ENCODE results near the gene GNA15.

The GNA15 gene

DNA sequence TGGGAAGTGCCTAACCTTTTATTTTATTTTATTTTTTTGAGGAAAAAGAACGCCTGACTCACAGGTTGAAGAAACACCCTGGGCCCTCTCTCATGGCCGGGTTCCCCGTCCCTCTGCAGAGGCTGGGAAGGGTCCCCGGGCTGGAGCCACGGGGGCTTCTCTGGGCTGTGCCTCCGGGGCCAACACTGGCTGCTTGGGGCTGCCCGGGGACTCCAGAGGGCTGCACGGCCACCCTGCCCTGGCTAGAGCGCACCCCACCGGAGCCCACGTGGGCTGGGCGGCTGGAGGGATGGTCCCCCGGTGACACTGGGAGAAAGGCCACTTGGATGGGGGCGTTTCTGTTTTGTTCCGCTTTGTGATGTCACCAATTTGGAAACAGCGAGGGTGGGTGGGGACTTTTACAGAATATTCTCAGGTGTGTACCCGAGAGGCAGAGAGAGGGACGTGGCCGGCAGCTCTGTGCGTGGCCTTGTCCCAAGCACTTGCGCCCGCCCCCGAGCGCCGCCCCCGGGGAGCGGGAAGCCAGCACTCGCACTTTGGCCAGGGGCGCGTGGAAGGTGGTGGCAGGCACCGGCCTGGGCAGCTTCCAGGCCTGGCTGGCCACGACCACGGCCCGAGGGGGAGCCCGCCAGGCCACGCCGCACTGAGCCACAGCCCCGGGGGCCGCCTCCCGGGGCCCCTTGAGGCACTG, 13.9 kb upstream of the GNA15 start:
- no peak for DNase-seq

GRCh38 chr19:3122512-3122870, 13.3 kb upstream of the GNA15 start:
- DNase-seq, result no peak

GRCh38 chr19:3123088-3123721, 12.6 kb upstream of the GNA15 start:
- no peak for DNase-seq

GRCh38 chr19:3123956-3124355, 11.9 kb upstream of the GNA15 start:
- DNase-seq, result no peak

GRCh38 chr19:3124630-3125029, 11.2 kb upstream of the GNA15 start:
- DNase-seq, result no peak

GRCh38 chr19:3125900-3126524, 9.8 kb upstream of the GNA15 start:
- no peak for DNase-seq

- peak in 1 of 2 experiments; percentile 53 for DNase-seq
These were observed 6.7 kb upstream of the GNA15 start for GRCh38 chr19:3129112-3129511.

GRCh38 chr19:3131168-3131567, 4.7 kb upstream of the GNA15 start:
- no peak for DNase-seq

DNA sequence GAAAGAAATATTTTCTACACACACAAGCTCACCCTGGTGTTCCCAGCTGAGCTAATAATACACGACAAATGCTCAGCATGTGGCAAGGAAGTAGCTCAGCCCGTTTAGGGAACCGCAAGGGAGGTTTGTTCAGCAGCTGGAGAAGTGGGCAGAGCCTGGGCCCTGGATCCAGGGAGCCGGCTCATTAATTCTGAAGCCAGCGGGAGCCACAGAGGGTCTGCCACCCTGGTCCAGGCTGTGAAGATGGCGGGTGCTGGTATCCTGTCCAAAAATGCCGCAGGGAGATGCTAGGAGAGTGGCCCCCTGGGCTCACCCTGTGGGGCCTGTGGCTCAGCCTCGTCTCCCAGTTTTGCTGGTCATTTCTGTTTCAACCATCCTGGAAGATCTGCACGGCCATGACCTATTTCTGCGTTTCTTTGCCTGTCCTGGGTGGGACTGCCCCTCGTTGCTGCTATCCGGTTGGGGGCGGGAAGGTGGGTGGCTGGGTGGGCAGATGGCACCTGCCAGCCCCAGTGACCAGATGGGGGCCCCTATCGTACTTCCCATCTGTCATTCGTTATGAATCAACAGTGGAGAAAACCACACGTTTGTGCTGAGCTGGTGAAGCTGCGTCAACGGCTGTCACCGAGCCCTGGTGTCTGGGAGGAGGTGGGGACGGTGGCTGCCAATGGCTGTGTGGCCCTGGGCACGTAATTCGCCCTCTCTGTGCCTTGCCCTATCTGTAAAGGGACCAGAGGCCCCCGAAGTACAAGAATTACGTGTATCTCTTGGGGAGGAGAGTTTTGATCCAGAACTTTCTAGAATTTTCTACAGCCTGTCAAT, 2.7 kb upstream of the GNA15 start:
- DNase-seq, result no peak

GRCh38 chr19:3133793-3134116, 2.1 kb upstream of the GNA15 start:
- no peak for DNase-seq

DNA sequence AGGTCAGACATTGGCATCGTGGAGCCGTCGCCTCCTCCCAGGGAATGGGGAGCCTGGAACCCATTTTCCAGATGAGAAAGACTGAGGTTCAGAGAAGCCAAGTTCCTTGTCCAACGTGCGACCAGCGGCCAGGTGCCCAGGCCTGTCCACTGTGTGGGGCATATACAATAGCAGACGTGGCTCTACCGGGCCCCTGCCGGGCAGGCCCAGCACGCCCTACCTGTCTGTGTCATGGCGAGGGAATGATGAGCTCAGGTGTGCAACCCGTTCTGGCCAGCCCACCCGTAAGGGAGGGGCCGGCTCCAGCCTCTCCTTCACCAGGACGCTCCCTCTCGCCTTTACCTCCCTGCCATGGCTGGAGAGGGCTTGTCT, 837 bp downstream of the GNA15 start:
- no peak for DNase-seq

DNA sequence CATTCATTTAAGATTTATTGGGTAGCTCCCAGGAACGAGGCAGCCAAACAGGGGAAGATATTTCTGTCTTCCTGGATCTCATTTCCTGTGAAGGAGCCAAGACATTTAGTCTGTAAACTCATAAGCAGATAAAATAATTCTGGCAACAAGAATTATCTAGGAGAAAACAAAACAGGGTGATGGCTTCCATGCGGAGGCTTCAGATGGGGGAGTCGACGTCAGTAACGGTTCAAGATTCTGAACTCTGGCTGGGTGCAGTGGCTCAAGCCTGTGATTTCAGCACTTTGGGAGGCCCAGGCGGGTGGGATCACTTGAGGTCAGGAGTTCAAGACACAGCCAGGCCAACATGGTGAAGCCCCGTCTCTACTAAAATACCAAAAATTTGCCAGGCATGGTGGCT, 1.3 kb downstream of the GNA15 start:
- no peak for DNase-seq

GRCh38 chr19:3138268-3138667, 2.4 kb downstream of the GNA15 start:
- DNase-seq, result no peak

- DNase-seq, result no peak
These were observed 4.8 kb downstream of the GNA15 start for GRCh38 chr19:3140667-3141038.

GRCh38 chr19:3142292-3142670, 6.4 kb downstream of the GNA15 start:
- peak; percentile 66 to 90 for DNase-seq

DNA sequence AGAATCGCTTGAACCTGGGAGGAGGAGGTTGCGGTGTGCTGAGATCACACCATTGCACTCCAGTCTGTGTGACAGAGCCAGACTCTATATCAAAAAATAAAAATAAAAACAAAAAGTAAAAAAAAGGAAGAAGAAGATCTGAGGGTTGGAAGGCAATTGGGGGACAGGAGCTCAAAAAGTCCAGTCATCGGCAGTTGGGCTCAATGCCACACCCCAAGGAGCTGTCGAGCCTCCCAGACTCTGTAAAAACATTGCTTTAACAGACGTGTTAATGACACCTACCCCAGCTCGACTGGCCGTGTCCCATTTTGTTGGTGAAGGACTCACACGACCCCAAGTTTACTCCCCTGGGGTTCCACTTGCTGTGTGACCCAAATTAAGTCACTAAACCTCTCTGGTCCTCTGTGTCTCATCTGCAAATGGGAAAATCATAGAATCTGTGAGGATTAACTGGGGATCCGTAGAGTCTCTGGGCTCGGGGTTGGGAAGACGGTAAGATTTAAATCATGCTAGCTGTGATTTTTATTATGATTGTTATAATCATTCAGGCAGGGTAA, 7.0 kb downstream of the GNA15 start:
- no peak for DNase-seq

DNA sequence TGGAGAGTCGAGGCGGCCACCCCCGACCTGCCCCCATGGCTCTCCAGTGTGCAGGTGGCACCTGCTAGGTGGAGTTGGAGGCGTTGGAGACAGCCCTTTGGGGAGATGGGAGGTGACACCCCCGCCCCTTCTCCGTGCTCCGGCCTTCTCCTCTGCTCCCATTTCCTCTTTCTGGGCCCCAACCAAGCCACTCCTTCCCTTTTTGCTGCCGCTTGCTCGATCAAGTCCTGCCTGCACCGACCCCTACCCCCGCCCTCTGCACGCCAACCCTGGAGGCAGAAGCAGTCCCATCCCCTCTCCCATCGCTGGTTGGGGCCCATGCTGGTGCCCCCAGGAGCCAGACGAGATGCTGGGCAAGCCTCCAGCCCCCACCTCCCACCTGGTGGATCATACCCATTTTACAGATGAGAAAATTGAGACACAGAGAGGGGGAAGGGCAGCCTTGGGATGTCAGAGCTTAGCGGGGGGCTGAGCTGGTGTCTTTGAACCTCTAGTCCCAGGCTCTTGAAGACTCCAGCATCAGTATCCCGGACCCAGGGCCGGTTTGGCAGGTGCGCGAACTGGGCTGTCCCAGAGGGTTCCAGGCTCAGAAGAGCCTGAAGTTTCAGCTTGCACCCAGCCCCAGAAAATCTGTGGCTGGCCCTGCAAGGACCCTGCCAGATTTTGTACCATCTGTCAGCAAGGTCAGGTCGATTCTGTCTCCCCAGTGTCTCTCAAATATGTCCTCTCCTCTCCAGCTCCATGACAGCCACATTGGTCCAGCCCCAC, 10.3 kb downstream of the GNA15 start:
- no peak for DNase-seq

GRCh38 chr19:3146677-3147100, 10.9 kb downstream of the GNA15 start:
- no peak for DNase-seq

- DNase-seq, result no peak
These were observed 12.7 kb downstream of the GNA15 start for GRCh38 chr19:3148503-3148902.

DNA sequence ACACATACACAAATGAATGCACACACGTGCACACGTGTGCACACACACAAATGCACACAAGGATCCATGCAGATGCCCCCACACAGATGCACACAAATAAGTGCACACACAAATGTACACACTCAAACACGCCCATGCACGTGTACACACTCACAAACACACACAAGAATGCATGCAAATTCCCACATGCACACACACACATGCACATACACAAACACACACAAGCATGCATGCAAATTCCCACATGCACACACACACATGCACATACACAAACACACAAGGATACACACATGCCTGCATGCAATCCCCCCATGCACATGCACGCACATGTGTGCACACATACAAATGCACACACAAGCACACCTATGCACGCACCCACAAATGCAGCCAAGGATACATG, 13.3 kb downstream of the GNA15 start:
- no peak for DNase-seq

- DNase-seq, result no peak
These were observed 14.0 kb downstream of the GNA15 start for GRCh38 chr19:3149526-3150505.
